ENCODE measurements around the gene ZPLD1.

DNA sequence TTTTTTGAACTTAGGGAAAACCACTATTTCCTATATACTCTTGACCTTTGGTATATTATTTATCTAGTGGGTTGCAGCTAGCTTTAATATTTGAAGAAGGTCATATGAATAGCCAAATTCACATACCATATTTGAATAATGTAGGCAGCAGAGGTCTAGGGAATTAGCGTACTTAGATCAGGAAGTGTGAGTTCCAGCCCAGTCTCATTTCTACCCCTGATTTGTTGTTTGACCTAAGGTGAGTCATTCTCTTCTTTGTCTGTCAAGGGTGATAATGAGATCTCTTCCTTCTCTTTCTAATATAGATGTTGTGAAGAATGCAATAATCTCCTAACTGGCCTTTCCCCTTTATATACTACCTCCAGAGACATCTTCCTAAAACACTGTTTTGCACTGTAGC lies 36.6 kb upstream of the ZPLD1 start:
- TF ChIP-seq POLR2A (IDR thresholded peaks at IDR 0.05) = no peak
- TF ChIP-seq POLR2AphosphoS5 (IDR thresholded peaks at IDR 0.05) = no peak
